HCT116 (cell line): Measurements from ENCODE around the gene BRMS1L.

Source experiments
- CEBPB ChIP-seq: IDR thresholded peaks from 2 replicates; pipeline ENCODE4 v1.6.1; 2012; ENCODE audit warnings: low read depth
- EGR1 ChIP-seq: IDR thresholded peaks from 2 replicates; pipeline ENCODE4 v1.6.1; 2012; ENCODE audit warnings: low read depth
- ELF1 ChIP-seq: IDR thresholded peaks from 2 replicates; pipeline ENCODE4 v1.6.1; 2012; ENCODE audit warnings: low read depth, borderline replicate concordance
- EZH2 ChIP-seq: fragments of 200-600 bp; sonication (generic); IDR thresholded peaks from 2 replicates; pipeline ENCODE4 v1.6.1; 2017; ENCODE audit warnings: antibody characterized with exemption, mixed run types
- EZH2phosphoT487 ChIP-seq: fragments of 200-600 bp; IDR thresholded peaks from 2 replicates; pipeline ENCODE4 v1.6.1; 2018; ENCODE audit warnings: antibody characterized with exemption, borderline replicate concordance
- POLR2A ChIP-seq: IDR thresholded peaks from 2 replicates; pipeline ENCODE4 v1.7.0; 2011; ENCODE audit warnings: borderline replicate concordance; ENCODE audit not compliant: insufficient read depth, insufficient read length; ENCODE audit errors: extremely low read depth
- POLR2AphosphoS5 ChIP-seq: IDR thresholded peaks from 2 replicates; pipeline ENCODE4 v1.6.1; 2011; ENCODE audit warnings: mild to moderate bottlenecking, low read depth, low read length, moderate library complexity
- RAD21 ChIP-seq: IDR thresholded peaks from 2 replicates; pipeline ENCODE4 v1.6.1; 2012; ENCODE audit warnings: low read depth, mild to moderate bottlenecking
- SP1 ChIP-seq: IDR thresholded peaks from 2 replicates; pipeline ENCODE4 v1.6.1; 2012; ENCODE audit warnings: low read depth
- TCF7L2 ChIP-seq: IDR thresholded peaks from 2 replicates; pipeline ENCODE4 v1.7.0; 2011; ENCODE audit warnings: borderline replicate concordance, inconsistent platforms; ENCODE audit not compliant: insufficient read depth, insufficient read length; ENCODE audit errors: extremely low read depth
- YY1 ChIP-seq: IDR thresholded peaks from 2 replicates; pipeline ENCODE4 v1.6.1; 2011; ENCODE audit warnings: low read length, low read depth, moderate library complexity, mild to moderate bottlenecking; ENCODE audit not compliant: insufficient replicate concordance; ENCODE audit errors: extremely low read depth
- ZNF274 ChIP-seq: fragments of 200-500 bp; sonication (Bioruptor generic); IDR thresholded peaks from 2 replicates; pipeline ENCODE4 v1.6.1; 2014; ENCODE audit warnings: mild to moderate bottlenecking, low read depth, low read length, inconsistent platforms
- TF ChIP-seq, protein P1 (sequence below), 3 experiments: fragments of 200-600 bp in 1 of 3; sonication (generic) in 1 of 3; IDR thresholded peaks in 2 of 3; conservative IDR thresholded peaks in 1 of 3; 2 replicates each; pipeline ENCODE4 v1.5.1; 2012 to 2017; ENCODE audit warnings: low read depth in 2 of 3, low read length in 2 of 3, antibody characterized with exemption in 1 of 3, borderline replicate concordance in 1 of 3, control low read depth in 1 of 3, mild to moderate bottlenecking in 1 of 3, mixed read lengths in 1 of 3, mixed run types in 1 of 3, moderate library complexity in 1 of 3; ENCODE audit not compliant: insufficient read depth in 1 of 3
- TF ChIP-seq, protein P2 (sequence below): IDR thresholded peaks from 2 replicates; pipeline ENCODE4 v1.6.1; 2011; ENCODE audit warnings: mild to moderate bottlenecking, low read length, moderate library complexity; ENCODE audit not compliant: insufficient replicate concordance; ENCODE audit errors: extremely low read depth

DNA sequence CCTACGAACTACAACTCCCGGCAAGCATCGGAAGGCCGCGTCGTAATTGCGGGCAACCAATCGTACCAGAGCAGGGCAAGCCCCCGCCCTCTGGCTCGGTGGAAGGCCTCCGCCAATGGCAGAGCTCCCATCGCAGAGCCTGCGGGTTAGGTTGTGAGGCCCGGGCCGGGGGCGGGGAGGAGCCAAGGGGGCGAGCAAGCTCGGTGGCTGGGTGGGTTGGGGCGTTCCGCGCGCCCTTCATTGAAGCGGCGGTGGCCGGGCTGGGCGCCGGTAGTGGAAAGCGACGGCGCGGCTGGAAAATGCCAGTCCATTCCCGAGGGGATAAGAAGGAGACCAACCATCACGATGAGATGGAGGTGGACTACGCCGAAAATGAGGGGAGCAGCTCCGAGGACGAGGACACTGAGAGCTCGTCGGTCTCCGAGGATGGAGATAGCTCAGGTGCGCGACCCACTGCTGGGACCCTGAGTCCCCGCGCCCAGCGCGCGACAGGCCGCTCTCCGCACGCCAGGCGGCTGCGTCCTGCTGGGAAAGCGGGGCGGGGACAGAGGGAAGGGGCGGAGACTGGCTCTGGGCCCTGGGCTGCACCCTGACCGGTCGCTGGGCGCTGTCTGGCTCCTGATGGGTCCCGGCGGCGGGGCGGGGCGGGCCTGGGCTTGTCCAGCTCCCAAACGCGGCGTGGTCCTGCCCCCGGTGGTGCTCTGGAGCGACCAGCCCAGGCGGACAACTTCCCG, at the start of gene BRMS1L:
- TF ChIP-seq POLR2AphosphoS5, result peak; percentile 98
- peak; percentile 90 for TF ChIP-seq POLR2A
- TF ChIP-seq, protein P1, sequence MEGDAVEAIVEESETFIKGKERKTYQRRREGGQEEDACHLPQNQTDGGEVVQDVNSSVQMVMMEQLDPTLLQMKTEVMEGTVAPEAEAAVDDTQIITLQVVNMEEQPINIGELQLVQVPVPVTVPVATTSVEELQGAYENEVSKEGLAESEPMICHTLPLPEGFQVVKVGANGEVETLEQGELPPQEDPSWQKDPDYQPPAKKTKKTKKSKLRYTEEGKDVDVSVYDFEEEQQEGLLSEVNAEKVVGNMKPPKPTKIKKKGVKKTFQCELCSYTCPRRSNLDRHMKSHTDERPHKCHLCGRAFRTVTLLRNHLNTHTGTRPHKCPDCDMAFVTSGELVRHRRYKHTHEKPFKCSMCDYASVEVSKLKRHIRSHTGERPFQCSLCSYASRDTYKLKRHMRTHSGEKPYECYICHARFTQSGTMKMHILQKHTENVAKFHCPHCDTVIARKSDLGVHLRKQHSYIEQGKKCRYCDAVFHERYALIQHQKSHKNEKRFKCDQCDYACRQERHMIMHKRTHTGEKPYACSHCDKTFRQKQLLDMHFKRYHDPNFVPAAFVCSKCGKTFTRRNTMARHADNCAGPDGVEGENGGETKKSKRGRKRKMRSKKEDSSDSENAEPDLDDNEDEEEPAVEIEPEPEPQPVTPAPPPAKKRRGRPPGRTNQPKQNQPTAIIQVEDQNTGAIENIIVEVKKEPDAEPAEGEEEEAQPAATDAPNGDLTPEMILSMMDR (IDR thresholded peaks at IDR 0.05 in 2 of 3, conservative IDR thresholded peaks at IDR 0.05 in 1 of 3; ENCODE audit: borderline replicate concordance in 1 of 3, insufficient read depth in 1 of 3, low read depth in 2 of 3, low read length in 2 of 3), result 0 out of 6 replicates have a peak, but pooled peaks of 1 of the 3 experiments have one; percentile 14
- TF ChIP-seq ZNF274, result no peak
- TF ChIP-seq SP1, result peak; percentile 84
- no peak for TF ChIP-seq RAD21
- no peak for TF ChIP-seq EZH2
- no peak for TF ChIP-seq CEBPB
- TF ChIP-seq, protein P2, sequence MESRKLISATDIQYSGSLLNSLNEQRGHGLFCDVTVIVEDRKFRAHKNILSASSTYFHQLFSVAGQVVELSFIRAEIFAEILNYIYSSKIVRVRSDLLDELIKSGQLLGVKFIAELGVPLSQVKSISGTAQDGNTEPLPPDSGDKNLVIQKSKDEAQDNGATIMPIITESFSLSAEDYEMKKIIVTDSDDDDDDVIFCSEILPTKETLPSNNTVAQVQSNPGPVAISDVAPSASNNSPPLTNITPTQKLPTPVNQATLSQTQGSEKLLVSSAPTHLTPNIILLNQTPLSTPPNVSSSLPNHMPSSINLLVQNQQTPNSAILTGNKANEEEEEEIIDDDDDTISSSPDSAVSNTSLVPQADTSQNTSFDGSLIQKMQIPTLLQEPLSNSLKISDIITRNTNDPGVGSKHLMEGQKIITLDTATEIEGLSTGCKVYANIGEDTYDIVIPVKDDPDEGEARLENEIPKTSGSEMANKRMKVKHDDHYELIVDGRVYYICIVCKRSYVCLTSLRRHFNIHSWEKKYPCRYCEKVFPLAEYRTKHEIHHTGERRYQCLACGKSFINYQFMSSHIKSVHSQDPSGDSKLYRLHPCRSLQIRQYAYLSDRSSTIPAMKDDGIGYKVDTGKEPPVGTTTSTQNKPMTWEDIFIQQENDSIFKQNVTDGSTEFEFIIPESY, result no peak
- TF ChIP-seq TCF7L2, result peak; percentile 24
- TF ChIP-seq EGR1, result peak; percentile 62; the same call in 1 of the 2 replicates
- TF ChIP-seq EZH2phosphoT487, result no peak
- TF ChIP-seq ELF1, result no peak
- TF ChIP-seq YY1, result peak; percentile 24
